Neural cell (in vitro differentiated cells): ENCODE results near the gene GSTO2.

ENCODE experiments used
- CTCF ChIP-seq: fragments of 450-650 bp; IDR thresholded peaks from 2 replicates; pipeline ENCODE4 v1.5.1; 2014; ENCODE audit warnings: antibody characterized with exemption, mild to moderate bottlenecking, moderate library complexity; ENCODE audit not compliant: poor library complexity, severe bottlenecking
- EZH2 ChIP-seq: fragments of 200-600, 300-800 bp; shearing (Covaris generic), sonication (generic); IDR thresholded peaks from 2 replicates; pipeline ENCODE4 v1.6.1; 2014; ENCODE audit warnings: antibody characterized with exemption, low read length, borderline replicate concordance, mild to moderate bottlenecking; ENCODE audit not compliant: insufficient read depth, poor library complexity, severe bottlenecking
- POLR2AphosphoS5 ChIP-seq: IDR thresholded peaks from 2 replicates; pipeline ENCODE4 v1.6.1; 2012
- REST ChIP-seq: IDR thresholded peaks from 2 replicates; pipeline ENCODE4 v1.6.1; 2012; ENCODE audit warnings: borderline replicate concordance
- TAF1 ChIP-seq: IDR thresholded peaks from 2 replicates; pipeline ENCODE4 v1.6.1; 2012; ENCODE audit warnings: low read depth

GRCh38 chr10:104223304-104223703 is 45.7 kb upstream of the GSTO2 start:
- no peak for TF ChIP-seq POLR2AphosphoS5
- no peak for TF ChIP-seq CTCF
- TF ChIP-seq REST: no peak
- no peak for TF ChIP-seq EZH2
- TF ChIP-seq TAF1: no peak
